ENCODE data around the gene RPN1. TPM values are rescaled to one million over a fixed set of nuclear protein-coding genes. Genes with fewer than 3 reads are reported as not detected.

The RPN1 gene
- total RNA-seq, 2 experiments from 2014 or later: 123 to 149 TPM

DNA sequence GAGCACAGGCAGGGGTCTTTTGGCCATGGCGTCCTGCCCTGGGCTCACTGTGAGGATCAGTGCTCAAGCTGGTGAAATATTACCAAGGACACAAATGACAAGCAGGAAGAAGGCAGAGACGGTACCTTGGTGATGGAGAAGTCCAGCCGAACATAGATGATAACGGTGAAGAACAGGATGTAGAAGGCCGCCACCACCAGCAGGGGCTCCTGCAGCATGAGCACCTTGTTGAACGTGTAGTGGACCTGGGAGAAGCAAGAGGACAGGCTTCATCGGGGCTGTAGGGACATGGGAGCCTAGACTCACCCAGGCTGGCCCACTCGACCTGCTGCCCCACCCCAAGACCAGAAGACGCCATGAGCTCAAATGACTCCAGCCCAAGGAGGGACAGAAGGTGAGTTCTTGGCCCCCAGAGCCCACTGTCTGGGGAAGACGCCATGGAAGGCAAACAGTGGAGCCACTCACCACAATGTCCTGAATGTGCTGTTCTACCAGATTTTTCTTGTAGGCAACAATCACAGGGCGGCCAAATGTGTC, 25.1 kb downstream of the RPN1 start:
- H3K9me3 ChIP-seq (ENCODE audit: low read length): no peaks in the 10 kb centered on the region
- peaks cover 99% of the 10 kb centered on the region for H3K36me3 ChIP-seq (ENCODE audit: insufficient read depth, low read length)
- ChIA-PET POLR2A (interaction anchor here (0.6 kb wide), 2 partner anchors 9 to 133 kb away, joined by 3 read pairs; no protein-coding TSS in a partner anchor), CTCF (ENCODE audit: unreplicated experiment) (no interaction called here)
- intact Hi-C loops (cut with micrococcal nuclease; ENCODE audit: unreplicated experiment): no loop called here
- no peaks in the 10 kb centered on the region for H4K20me1 ChIP-seq (ENCODE audit: insufficient read depth, low read length)
- H3K27ac ChIP-seq (ENCODE audit: low read depth, low read length, poor library complexity, severe bottlenecking): no peak overlapping the region
- no TSS peak for BruUV-seq (replicated peaks)
- DNase-seq (ENCODE audit: low spot score): no peak
- TF ChIP-seq, protein P1, sequence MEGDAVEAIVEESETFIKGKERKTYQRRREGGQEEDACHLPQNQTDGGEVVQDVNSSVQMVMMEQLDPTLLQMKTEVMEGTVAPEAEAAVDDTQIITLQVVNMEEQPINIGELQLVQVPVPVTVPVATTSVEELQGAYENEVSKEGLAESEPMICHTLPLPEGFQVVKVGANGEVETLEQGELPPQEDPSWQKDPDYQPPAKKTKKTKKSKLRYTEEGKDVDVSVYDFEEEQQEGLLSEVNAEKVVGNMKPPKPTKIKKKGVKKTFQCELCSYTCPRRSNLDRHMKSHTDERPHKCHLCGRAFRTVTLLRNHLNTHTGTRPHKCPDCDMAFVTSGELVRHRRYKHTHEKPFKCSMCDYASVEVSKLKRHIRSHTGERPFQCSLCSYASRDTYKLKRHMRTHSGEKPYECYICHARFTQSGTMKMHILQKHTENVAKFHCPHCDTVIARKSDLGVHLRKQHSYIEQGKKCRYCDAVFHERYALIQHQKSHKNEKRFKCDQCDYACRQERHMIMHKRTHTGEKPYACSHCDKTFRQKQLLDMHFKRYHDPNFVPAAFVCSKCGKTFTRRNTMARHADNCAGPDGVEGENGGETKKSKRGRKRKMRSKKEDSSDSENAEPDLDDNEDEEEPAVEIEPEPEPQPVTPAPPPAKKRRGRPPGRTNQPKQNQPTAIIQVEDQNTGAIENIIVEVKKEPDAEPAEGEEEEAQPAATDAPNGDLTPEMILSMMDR (conservative IDR thresholded peaks at IDR 0.05; ENCODE audit: low read length): no peak
- TF ChIP-seq EZH2phosphoT487 (IDR thresholded peaks at IDR 0.05; ENCODE audit: borderline replicate concordance, low read depth, low read length): no peak
- H3K79me2 ChIP-seq (ENCODE audit: insufficient read depth, low read depth, low read length): peaks cover 7% of the 10 kb centered on the region; the same call in 1 of the 2 replicates
- H3K4me2 ChIP-seq (ENCODE audit: low read length): no peak overlapping the region
- no peaks in the 10 kb centered on the region for H3K4me1 ChIP-seq (ENCODE audit: insufficient read depth, low read length, poor library complexity, severe bottlenecking)
- no peaks in the 10 kb centered on the region for H3K9me2 ChIP-seq (ENCODE audit: insufficient read depth, low read length)
- H2AFZ ChIP-seq (ENCODE audit: low read length): no peak overlapping the region
- H3K4me3 ChIP-seq (ENCODE audit: low read depth, low read length, poor library complexity, severe bottlenecking): no peak overlapping the region

GRCh38 chr3:128624526-128625138, 26.0 kb downstream of the RPN1 start:
- Histone ChIP-seq H3K4me1 (ENCODE audit: insufficient read depth, low read length, poor library complexity, severe bottlenecking) (peaks cover 3% of the 10 kb centered on the region), H3K4me3 (ENCODE audit: low read depth, low read length, poor library complexity, severe bottlenecking) (no peak overlapping the region), H3K79me2 (ENCODE audit: insufficient read depth, low read depth, low read length) (peaks cover 1% of the 10 kb centered on the region; the same call in 1 of the 2 replicates), H4K20me1 (ENCODE audit: insufficient read depth, low read length) (no peaks in the 10 kb centered on the region), H3K9me2 (ENCODE audit: insufficient read depth, low read length) (no peaks in the 10 kb centered on the region), H3K4me2 (ENCODE audit: low read length) (no peak overlapping the region), H3K27ac (ENCODE audit: low read depth, low read length, poor library complexity, severe bottlenecking) (no peak overlapping the region), H3K36me3 (ENCODE audit: insufficient read depth, low read length) (peaks cover 99% of the 10 kb centered on the region), H2AFZ (ENCODE audit: low read length) (no peak overlapping the region), H3K9me3 (ENCODE audit: low read length) (no peaks in the 10 kb centered on the region)
- ChIA-PET CTCF (ENCODE audit: unreplicated experiment) (no interaction called here), POLR2A (interaction anchor here (0.6 kb wide), 1 partner anchor 134 kb away, joined by 3 read pairs; no protein-coding TSS in a partner anchor)
- no TSS peak for BruUV-seq (replicated peaks)
- intact Hi-C loops (cut with micrococcal nuclease; ENCODE audit: unreplicated experiment): no loop called here
- TF ChIP-seq EZH2phosphoT487 (IDR thresholded peaks at IDR 0.05; ENCODE audit: borderline replicate concordance, low read depth, low read length): no peak
- TF ChIP-seq, protein P1 (conservative IDR thresholded peaks at IDR 0.05; ENCODE audit: low read length): no peak
- DNase-seq (ENCODE audit: low spot score): no peak

DNA sequence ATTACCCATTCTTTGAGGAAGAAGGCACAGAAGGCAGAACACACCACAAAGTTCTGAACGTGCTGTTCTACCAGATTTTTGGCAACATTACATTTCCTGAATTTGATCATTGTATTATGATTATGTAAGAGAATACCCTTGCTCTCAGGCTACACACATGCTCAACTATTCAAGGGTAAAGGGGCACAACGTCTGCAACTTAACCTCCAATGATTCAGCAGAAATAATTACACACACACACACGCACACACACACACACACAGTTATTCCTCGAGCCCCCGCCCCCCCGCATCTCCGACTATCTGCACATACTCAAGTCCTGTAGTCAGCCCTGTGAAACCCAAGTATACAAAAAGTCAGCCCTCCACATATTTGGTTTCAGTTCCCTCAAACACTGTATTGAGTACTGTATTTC, 26.8 kb downstream of the RPN1 start:
- Histone ChIP-seq H3K9me3 (ENCODE audit: low read length) (no peaks in the 10 kb centered on the region), H2AFZ (ENCODE audit: low read length) (no peak overlapping the region), H3K4me3 (ENCODE audit: low read depth, low read length, poor library complexity, severe bottlenecking) (no peak overlapping the region), H3K9me2 (ENCODE audit: insufficient read depth, low read length) (no peaks in the 10 kb centered on the region), H3K36me3 (ENCODE audit: insufficient read depth, low read length) (peaks cover 99% of the 10 kb centered on the region), H3K4me2 (ENCODE audit: low read length) (no peak overlapping the region), H3K27ac (ENCODE audit: low read depth, low read length, poor library complexity, severe bottlenecking) (no peak overlapping the region), H4K20me1 (ENCODE audit: insufficient read depth, low read length) (no peaks in the 10 kb centered on the region), H3K79me2 (ENCODE audit: insufficient read depth, low read depth, low read length) (0 out of 2 replicates have a peak, but pooled peaks cover under 1% of the 10 kb centered on the region), H3K4me1 (ENCODE audit: insufficient read depth, low read length, poor library complexity, severe bottlenecking) (peaks cover 11% of the 10 kb centered on the region)
- intact Hi-C loops (cut with micrococcal nuclease; ENCODE audit: unreplicated experiment): no loop called here
- CTCF ChIA-PET (ENCODE audit: unreplicated experiment): no interaction called here
- BruUV-seq (replicated peaks): no TSS peak
- no peak for DNase-seq (ENCODE audit: low spot score)
- POLR2A ChIA-PET: interaction anchor here (0.7 kb wide), 1 partner anchor 67 kb away, joined by 3 read pairs; no protein-coding TSS in a partner anchor
- TF ChIP-seq EZH2phosphoT487 (IDR thresholded peaks at IDR 0.05; ENCODE audit: borderline replicate concordance, low read depth, low read length): no peak
- TF ChIP-seq, protein P1 (conservative IDR thresholded peaks at IDR 0.05; ENCODE audit: low read length): no peak
